Ishikawa (cell line): ENCODE results near the gene DOCK7.

Experiments
- CEBPB ChIP-seq: IDR thresholded peaks from 2 replicates; pipeline ENCODE4 v1.6.1; 2012
- CREB1 ChIP-seq: IDR thresholded peaks from 2 replicates; pipeline ENCODE4 v1.6.1; 2012; ENCODE audit warnings: low read depth
- EGR1 ChIP-seq: IDR thresholded peaks from 2 replicates; pipeline ENCODE4 v1.6.1; 2012
- EP300 ChIP-seq: IDR thresholded peaks from 2 replicates; pipeline ENCODE4 v1.6.1; 2012; ENCODE audit warnings: borderline replicate concordance
- FOXM1 ChIP-seq: IDR thresholded peaks from 2 replicates; pipeline ENCODE4 v1.6.1; 2012; ENCODE audit warnings: low read depth, borderline replicate concordance
- NFIC ChIP-seq: IDR thresholded peaks from 2 replicates; pipeline ENCODE4 v1.6.1; 2012
- RAD21 ChIP-seq: IDR thresholded peaks from 2 replicates; pipeline ENCODE4 v1.6.1; 2012; ENCODE audit warnings: low read depth
- TAF1 ChIP-seq: IDR thresholded peaks from 2 replicates; pipeline ENCODE4 v1.6.1; 2012; ENCODE audit warnings: low read depth, mild to moderate bottlenecking
- TCF12 ChIP-seq: IDR thresholded peaks from 2 replicates; pipeline ENCODE4 v1.6.1; 2012; ENCODE audit warnings: low read depth
- TEAD4 ChIP-seq: IDR thresholded peaks from 2 replicates; pipeline ENCODE4 v1.6.1; 2012
- YY1 ChIP-seq: IDR thresholded peaks from 2 replicates; pipeline ENCODE4 v1.6.1; 2012; ENCODE audit warnings: low read depth
- ZBTB7A ChIP-seq: IDR thresholded peaks from 2 replicates; pipeline ENCODE4 v1.6.1; 2012; ENCODE audit warnings: low read depth
- TF ChIP-seq, protein P1 (sequence below): IDR thresholded peaks from 2 replicates; pipeline ENCODE4 v1.6.1; 2012; ENCODE audit warnings: low read depth, mild to moderate bottlenecking
- TF ChIP-seq, protein P2 (sequence below): IDR thresholded peaks from 2 replicates; pipeline ENCODE4 v1.6.1; 2012
- TF ChIP-seq, protein P3 (sequence below): IDR thresholded peaks from 2 replicates; pipeline ENCODE4 v1.6.1; 2012

DOCK7 gene

DNA sequence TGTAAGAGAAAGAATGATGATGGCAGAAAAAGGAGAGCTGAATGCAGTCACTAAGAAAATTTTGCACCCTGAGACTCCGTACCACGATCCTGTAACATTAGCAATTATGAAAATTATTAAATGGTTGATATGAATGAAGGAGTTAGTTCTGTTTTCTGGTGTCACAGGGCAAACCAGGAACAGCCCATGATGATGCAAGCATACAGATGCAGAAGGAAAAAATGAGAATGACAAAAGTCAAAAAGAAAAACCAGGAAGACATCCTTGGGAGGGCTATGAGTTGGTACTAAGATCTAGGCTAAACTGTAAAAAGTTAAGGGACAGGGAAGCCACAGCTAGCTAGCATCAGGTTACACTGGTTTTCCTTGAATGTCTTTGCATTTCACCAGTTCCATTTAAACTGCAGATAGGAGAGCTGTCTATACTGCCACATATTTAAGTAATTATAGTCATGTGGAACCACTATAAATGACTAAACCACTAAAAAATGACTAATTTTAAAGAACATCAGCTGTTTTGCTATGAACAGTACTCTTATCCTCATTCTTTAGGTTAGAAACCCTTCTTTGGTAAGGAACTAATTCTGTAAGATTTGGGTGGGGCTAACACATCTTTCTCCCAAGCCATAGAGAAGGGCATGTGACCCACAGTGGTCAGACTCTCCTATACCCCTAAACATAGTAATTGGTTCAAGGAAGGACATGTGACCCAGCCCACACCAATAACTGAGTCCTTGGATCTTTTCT is 11.4 kb downstream of the DOCK7 start:
- TF ChIP-seq, protein P1, sequence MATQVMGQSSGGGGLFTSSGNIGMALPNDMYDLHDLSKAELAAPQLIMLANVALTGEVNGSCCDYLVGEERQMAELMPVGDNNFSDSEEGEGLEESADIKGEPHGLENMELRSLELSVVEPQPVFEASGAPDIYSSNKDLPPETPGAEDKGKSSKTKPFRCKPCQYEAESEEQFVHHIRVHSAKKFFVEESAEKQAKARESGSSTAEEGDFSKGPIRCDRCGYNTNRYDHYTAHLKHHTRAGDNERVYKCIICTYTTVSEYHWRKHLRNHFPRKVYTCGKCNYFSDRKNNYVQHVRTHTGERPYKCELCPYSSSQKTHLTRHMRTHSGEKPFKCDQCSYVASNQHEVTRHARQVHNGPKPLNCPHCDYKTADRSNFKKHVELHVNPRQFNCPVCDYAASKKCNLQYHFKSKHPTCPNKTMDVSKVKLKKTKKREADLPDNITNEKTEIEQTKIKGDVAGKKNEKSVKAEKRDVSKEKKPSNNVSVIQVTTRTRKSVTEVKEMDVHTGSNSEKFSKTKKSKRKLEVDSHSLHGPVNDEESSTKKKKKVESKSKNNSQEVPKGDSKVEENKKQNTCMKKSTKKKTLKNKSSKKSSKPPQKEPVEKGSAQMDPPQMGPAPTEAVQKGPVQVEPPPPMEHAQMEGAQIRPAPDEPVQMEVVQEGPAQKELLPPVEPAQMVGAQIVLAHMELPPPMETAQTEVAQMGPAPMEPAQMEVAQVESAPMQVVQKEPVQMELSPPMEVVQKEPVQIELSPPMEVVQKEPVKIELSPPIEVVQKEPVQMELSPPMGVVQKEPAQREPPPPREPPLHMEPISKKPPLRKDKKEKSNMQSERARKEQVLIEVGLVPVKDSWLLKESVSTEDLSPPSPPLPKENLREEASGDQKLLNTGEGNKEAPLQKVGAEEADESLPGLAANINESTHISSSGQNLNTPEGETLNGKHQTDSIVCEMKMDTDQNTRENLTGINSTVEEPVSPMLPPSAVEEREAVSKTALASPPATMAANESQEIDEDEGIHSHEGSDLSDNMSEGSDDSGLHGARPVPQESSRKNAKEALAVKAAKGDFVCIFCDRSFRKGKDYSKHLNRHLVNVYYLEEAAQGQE = no peak
- TF ChIP-seq NFIC (no peak), CEBPB (no peak), TCF12 (no peak), EP300 (no peak), EGR1 (no peak), RAD21 (no peak), CREB1 (no peak), FOXM1 (no peak), ZBTB7A (no peak), TEAD4 (no peak), YY1 (no peak), TAF1 (no peak)
- TF ChIP-seq, protein P2, sequence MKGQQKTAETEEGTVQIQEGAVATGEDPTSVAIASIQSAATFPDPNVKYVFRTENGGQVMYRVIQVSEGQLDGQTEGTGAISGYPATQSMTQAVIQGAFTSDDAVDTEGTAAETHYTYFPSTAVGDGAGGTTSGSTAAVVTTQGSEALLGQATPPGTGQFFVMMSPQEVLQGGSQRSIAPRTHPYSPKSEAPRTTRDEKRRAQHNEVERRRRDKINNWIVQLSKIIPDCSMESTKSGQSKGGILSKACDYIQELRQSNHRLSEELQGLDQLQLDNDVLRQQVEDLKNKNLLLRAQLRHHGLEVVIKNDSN = no peak
- TF ChIP-seq, protein P3, sequence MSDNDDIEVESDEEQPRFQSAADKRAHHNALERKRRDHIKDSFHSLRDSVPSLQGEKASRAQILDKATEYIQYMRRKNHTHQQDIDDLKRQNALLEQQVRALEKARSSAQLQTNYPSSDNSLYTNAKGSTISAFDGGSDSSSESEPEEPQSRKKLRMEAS = no peak

DNA sequence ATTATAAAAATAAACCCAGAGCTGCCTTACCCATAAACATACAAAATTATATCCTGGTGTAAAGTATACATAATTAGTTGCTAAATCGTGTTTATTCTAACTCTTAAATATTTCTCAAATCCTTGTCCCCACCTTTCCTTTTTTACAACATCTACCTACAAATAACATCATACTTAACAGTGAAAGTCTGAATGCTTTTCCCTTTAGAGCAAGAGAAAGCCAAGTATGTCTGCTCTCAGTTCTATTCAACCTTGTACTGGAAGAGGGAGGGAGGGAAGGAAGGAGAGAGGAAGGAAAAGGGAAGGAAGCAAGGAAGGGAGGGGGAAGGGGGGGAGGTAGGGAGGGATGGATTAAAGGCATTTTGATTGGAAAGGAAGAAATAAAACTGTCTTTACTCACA is 14.6 kb downstream of the DOCK7 start:
- TF ChIP-seq EGR1 (no peak), TCF12 (no peak), CEBPB (no peak)
- TF ChIP-seq, protein P3 = no peak

DNA sequence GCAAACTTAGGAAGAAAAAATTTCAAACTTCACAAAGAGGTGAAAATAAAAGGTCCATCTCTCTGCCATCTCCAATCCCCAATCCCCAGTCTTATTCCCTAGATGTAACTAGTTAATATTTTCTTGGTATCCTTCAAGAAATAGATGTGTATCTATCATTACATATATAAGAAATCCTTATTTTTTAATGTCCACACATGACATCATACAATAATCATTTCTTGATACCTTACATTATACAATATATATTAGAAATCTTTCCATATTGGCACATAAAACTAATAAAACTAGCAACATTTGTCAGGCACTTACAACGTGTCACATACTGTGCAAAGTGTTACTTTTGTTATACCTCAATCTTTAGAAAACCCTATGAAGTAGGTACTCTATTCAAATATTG is 16.2 kb downstream of the DOCK7 start:
- TF ChIP-seq, protein P2 = no peak
- TF ChIP-seq EGR1 (no peak), TEAD4 (no peak), FOXM1 (no peak), NFIC (no peak), RAD21 (no peak), TCF12 (no peak), CEBPB (no peak)
- TF ChIP-seq, protein P1 = no peak

DNA sequence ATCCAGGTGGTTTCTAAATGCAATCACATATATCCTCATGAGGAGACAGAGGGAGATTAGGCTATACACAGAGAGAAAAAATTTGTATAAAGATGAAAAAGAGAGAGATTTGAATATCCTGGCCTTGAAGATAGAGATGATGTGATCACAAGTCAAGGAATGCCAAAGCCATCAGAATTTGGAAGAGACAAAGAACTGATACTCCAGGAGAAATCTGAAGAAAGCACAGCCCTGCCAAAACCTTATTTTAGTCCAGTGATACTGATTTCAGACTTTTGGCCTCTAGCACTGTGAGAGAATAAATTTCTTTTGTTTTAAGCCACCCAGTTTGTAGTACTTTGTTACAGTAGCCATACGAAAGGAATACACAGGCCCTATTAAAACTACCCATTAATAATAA is 33.4 kb downstream of the DOCK7 start:
- TF ChIP-seq, protein P3 = no peak
- no peak for TF ChIP-seq EP300

DNA sequence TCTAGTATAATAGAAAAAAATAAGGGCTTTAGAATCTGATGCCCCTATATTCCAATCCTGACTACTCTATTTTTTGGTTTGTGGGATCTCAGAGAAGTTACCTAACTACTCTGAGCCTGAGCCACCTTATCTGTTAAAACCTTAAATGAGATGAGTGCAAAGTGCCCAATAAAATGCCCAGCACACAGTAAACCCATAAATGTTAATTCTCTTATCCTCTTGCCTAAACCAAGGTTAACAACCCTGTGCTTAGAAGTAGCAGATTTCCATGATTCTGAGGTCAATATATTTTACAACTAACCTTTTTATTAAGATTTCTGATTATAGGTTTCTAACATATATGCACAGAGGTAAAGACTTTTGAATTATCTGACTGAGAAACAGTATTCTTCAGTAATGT is 35.8 kb downstream of the DOCK7 start:
- TF ChIP-seq TEAD4 = no peak
- TF ChIP-seq TCF12 = no peak
- TF ChIP-seq ZBTB7A = no peak
- TF ChIP-seq RAD21 = no peak

DNA sequence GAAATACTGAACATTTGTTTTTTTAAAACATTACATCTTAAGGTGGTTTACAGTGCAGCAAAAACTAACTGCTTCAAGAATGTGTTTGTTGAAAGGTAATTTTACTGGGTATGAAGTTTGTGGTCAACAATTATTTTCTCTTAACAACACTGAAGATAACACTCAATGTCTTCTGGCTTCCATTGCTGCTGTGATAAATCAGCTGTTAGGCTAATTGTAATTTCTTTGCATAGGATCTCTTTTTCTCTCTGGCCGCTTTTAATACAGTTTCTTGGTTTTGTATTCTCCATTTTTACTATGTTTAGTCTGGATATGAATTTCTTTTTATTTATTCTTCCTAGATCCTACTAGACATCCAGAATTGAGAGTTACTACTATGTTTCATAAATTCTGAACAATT is 44.9 kb downstream of the DOCK7 start:
- TF ChIP-seq, protein P1 = no peak
- no peak for TF ChIP-seq YY1
